Limb (tissue), 2 donors: Measurements from ENCODE around the gene PARP6.

ENCODE experiments used
- DNase-seq, 2 donors: peaks; one replicate each; pipeline ENCODE4 v3.0.0-alpha.2; 2016; ENCODE audit errors: extremely low spot score in 2 of 2

PARP6 gene

GRCh38 chr15:72231066-72231832 lies 41.1 kb downstream of the PARP6 start, which contains the start of gene PKM:
TSS of gene PKM (minus strand) at chr15:72231190. CDS start at chr15:72219097, 12,093 bp downstream.
- peak; percentile 92 to 95 for DNase-seq

GRCh38 chr15:72230197-72231065 lies 41.9 kb downstream of the PARP6 start:
- DNase-seq = peak; percentile 90 to 94

GRCh38 chr15:72229947-72230196 lies 42.5 kb downstream of the PARP6 start:
- DNase-seq = peak in 1 of 2 donors; percentile 3

GRCh38 chr15:72229076-72229946 lies 43.0 kb downstream of the PARP6 start:
- peak in 1 of 2 donors; percentile 43 for DNase-seq

- DNase-seq = no peak
These were observed 44.6 kb downstream of the PARP6 start for GRCh38 chr15:72227720-72228119.

- DNase-seq = no peak
These were observed 45.2 kb downstream of the PARP6 start for GRCh38 chr15:72227192-72227586.

GRCh38 chr15:72223278-72223677 lies 49.1 kb downstream of the PARP6 start:
- no peak for DNase-seq

GRCh38 chr15:72222393-72222792 lies 50.0 kb downstream of the PARP6 start:
- DNase-seq = no peak

- no peak for DNase-seq
These were observed 51.7 kb downstream of the PARP6 start for GRCh38 chr15:72220687-72221086.

GRCh38 chr15:72217216-72217615 lies 55.1 kb downstream of the PARP6 start:
- no peak for DNase-seq

GRCh38 chr15:72216079-72216478 lies 56.3 kb downstream of the PARP6 start:
- no peak for DNase-seq

- no peak for DNase-seq
These were observed 64.7 kb downstream of the PARP6 start for GRCh38 chr15:72207558-72208085.

- no peak for DNase-seq
These were observed 65.7 kb downstream of the PARP6 start for GRCh38 chr15:72206677-72207000.

- DNase-seq = no peak
These were observed 66.3 kb downstream of the PARP6 start for GRCh38 chr15:72205896-72206676.

GRCh38 chr15:72205273-72205672 lies 67.1 kb downstream of the PARP6 start:
- no peak for DNase-seq

GRCh38 chr15:72203507-72203837 lies 68.9 kb downstream of the PARP6 start:
- DNase-seq = peak in 1 of 2 donors; percentile 46

GRCh38 chr15:72202801-72203506 lies 69.4 kb downstream of the PARP6 start:
- no peak for DNase-seq

- no peak for DNase-seq
These were observed 70.1 kb downstream of the PARP6 start for GRCh38 chr15:72202302-72202701.

GRCh38 chr15:72201391-72201921 lies 70.9 kb downstream of the PARP6 start:
- peak in 1 of 2 donors; percentile 19 for DNase-seq
